Prostate gland (tissue), 2 donors: ENCODE results near the gene HRG.

ENCODE experiments used
- POLR2AphosphoS5 ChIP-seq: sonication (generic); formaldehyde crosslinking; IDR thresholded peaks from one replicate; pipeline ENCODE4 v1.6.1; 2017; ENCODE audit warnings: antibody characterized with exemption
- TF ChIP-seq, protein P1 (sequence below), 4 experiments: fragments of 200-600 bp in 2 of 4; fragments of 450-650 bp in 2 of 4; sonication (generic) in 2 of 4; IDR thresholded peaks; 1 replicate in 3 of 4; 2 replicates in 1 of 4; pipeline ENCODE4 v1.5.1; 2016 to 2019; ENCODE audit warnings: antibody characterized with exemption in 4 of 4, mild to moderate bottlenecking in 2 of 4, moderate library complexity in 2 of 4

- TF ChIP-seq POLR2AphosphoS5, result no peak
- TF ChIP-seq, protein P1, sequence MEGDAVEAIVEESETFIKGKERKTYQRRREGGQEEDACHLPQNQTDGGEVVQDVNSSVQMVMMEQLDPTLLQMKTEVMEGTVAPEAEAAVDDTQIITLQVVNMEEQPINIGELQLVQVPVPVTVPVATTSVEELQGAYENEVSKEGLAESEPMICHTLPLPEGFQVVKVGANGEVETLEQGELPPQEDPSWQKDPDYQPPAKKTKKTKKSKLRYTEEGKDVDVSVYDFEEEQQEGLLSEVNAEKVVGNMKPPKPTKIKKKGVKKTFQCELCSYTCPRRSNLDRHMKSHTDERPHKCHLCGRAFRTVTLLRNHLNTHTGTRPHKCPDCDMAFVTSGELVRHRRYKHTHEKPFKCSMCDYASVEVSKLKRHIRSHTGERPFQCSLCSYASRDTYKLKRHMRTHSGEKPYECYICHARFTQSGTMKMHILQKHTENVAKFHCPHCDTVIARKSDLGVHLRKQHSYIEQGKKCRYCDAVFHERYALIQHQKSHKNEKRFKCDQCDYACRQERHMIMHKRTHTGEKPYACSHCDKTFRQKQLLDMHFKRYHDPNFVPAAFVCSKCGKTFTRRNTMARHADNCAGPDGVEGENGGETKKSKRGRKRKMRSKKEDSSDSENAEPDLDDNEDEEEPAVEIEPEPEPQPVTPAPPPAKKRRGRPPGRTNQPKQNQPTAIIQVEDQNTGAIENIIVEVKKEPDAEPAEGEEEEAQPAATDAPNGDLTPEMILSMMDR (IDR thresholded peaks at IDR 0.05), result no peak
These were observed 1.3 kb upstream of the HRG start for GRCh38 chr3:186664506-186664905.
